Upper lobe of left lung (tissue), 6 donors: ENCODE results near the gene EIPR1. TPM values are rescaled to one million over a fixed set of nuclear protein-coding genes. Genes with fewer than 3 reads are reported as not detected.

Experiments used
- ATAC-seq, 2 donors: fragments of 200-7000 bp; cut with Tn5 transposase; one replicate each; pipeline ENCODE4 v1.9.1; 2022; ENCODE audit warnings: mild to moderate bottlenecking in 2 of 2, moderate library complexity in 2 of 2; ENCODE audit not compliant: low FRiP score in 2 of 2
- DNase-seq, 2 donors: peaks; one replicate each; pipeline ENCODE4 v3.0.0-alpha.2; 2019 to 2020
- H3K27ac ChIP-seq, 4 donors: fragments of 200-600 bp; sonication (generic); one replicate each; pipeline ENCODE4 v1.5.1; 2016 to 2019
- H3K27me3 ChIP-seq, 4 donors: fragments of 200-600 bp; sonication (generic); one replicate each; pipeline ENCODE4 v1.5.1; 2017 to 2019
- H3K36me3 ChIP-seq, 4 donors: fragments of 200-600 bp; sonication (generic); one replicate each; pipeline ENCODE4 v1.5.1; 2016 to 2019
- H3K4me1 ChIP-seq, 4 donors: fragments of 200-600 bp; sonication (generic); one replicate each; pipeline ENCODE4 v1.5.1; 2018 to 2019
- H3K4me3 ChIP-seq, 4 donors: fragments of 200-600 bp; sonication (generic); one replicate each; pipeline ENCODE4 v1.5.1; 2017 to 2019; ENCODE audit warnings: mild to moderate bottlenecking in 2 of 4, moderate library complexity in 1 of 4
- H3K9me3 ChIP-seq, 4 donors: fragments of 200-600 bp; sonication (generic); one replicate each; pipeline ENCODE4 v1.5.1; 2018 to 2019
- CTCF ChIP-seq, 6 experiments: fragments of 450-650 bp in 4 of 6; fragments of 200-600 bp in 2 of 6; sonication (generic) in 2 of 6; IDR thresholded peaks; one replicate each; pipeline ENCODE4 v1.5.1; 2016 to 2019; ENCODE audit warnings: antibody characterized with exemption in 6 of 6
- EP300 ChIP-seq, 4 donors: sonication (generic); formaldehyde crosslinking; IDR thresholded peaks; one replicate each; pipeline ENCODE4 v1.5.1; 2017; ENCODE audit warnings: antibody characterized with exemption in 4 of 4, control low read depth in 2 of 4
- POLR2A ChIP-seq, 4 donors: fragments of 450-650 bp; IDR thresholded peaks; one replicate each; pipeline ENCODE4 v1.5.1; 2016 to 2017; ENCODE audit warnings: antibody characterized with exemption in 4 of 4, mild to moderate bottlenecking in 2 of 4
- POLR2AphosphoS5 ChIP-seq, 2 donors: sonication (generic); formaldehyde crosslinking; IDR thresholded peaks; one replicate each; pipeline ENCODE4 v1.5.1; 2017; ENCODE audit warnings: antibody characterized with exemption in 2 of 2
- WGBS, 2 donors: methylation state at CpG; one replicate each; pipeline ENCODE4 v1.1.5; 2017 to 2018; 5-methylcytosine and 5-hydroxymethylcytosine counted together
- total RNA-seq, 6 donors: library from RNA; depleted of rRNA in 4 of 6; stranded (reverse); fragments of >200 nt in 4 of 6; gene quantifications; one replicate each; pipeline versions ENCODE4 v1.1.0 to v1.2.1, GENCODE V29; 2016 to 2021
- donor health status: DM: no; HTN: no; CAD: no; lungs with moderate emphysema.
- donor health status: DM: no; HTN: yes; CAD: no; lungs with severe emphysema.

Gene EIPR1
- total RNA-seq, 6 donors from 2014 or later = 17.6 to 39.8 (median 23.6) TPM

DNA sequence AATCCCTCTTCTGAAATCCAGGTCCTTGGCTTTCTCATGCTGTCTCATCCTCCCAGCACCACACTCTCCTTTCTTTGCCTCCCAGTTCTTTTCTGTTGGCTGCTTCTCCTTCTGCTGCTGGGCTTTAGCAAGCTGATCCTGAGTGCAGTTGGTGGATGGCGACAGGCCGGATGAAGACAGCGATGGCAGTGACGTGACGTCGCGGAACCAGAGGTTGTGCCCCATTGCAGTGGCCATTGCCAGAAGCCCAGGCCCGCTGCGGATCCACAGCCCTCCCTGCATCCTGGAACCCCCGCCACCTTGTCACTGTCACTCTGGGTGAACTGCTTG, 75.2 kb downstream of the EIPR1 start:
- DNase-seq (no peak), ATAC-seq (no peak)
- H3K4me1 ChIP-seq = peaks cover 0 to 9% (median 4%) of the 10 kb centered on the region in 4 donors
- no peaks in the 10 kb centered on the region for H3K36me3 ChIP-seq
- H3K27ac ChIP-seq = no peak overlapping the region
- TF ChIP-seq POLR2AphosphoS5 (IDR thresholded peaks at IDR 0.05) (no peak), EP300 (IDR thresholded peaks at IDR 0.05) (no peak), POLR2A (IDR thresholded peaks at IDR 0.05) (no peak), CTCF (IDR thresholded peaks at IDR 0.05) (no peak)
- H3K27me3 ChIP-seq = no peaks in the 10 kb centered on the region
- no peak overlapping the region for H3K4me3 ChIP-seq
- no peaks in the 10 kb centered on the region for H3K9me3 ChIP-seq
- 99% methylated on average over 8 to 10 of the region's 10 CpGs for WGBS, 2 donors

DNA sequence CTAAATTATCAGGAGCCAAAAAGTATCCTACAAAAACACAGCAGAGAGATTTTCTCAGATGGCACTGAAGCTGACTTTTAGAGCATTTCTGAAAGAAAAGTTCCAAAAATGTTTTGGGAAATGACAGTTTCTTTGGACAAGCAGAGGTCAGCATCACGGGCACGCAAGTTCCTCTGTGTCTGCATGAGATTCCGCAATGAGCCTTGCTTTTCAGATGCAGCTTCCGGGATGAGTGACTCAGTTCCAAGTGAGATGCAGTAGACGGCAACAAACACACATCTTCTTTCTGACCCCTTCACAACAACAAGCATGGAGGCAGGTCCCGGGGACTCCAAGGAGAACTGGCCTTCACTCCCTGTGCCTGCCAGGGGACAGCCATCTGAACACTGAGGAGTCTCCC, 76.6 kb downstream of the EIPR1 start:
- no peaks in the 10 kb centered on the region for H3K9me3 ChIP-seq
- no peaks in the 10 kb centered on the region for H3K27me3 ChIP-seq
- ATAC-seq = no peak
- DNase-seq = no peak
- H3K4me3 ChIP-seq = no peak overlapping the region
- H3K27ac ChIP-seq = no peak overlapping the region
- H3K36me3 ChIP-seq = no peaks in the 10 kb centered on the region
- peaks cover 0 to 9% (median 4%) of the 10 kb centered on the region in 4 donors for H3K4me1 ChIP-seq
- TF ChIP-seq POLR2A (IDR thresholded peaks at IDR 0.05) = no peak
- no peak for TF ChIP-seq CTCF (IDR thresholded peaks at IDR 0.05)
- no peak for TF ChIP-seq EP300 (IDR thresholded peaks at IDR 0.05)
- TF ChIP-seq POLR2AphosphoS5 (IDR thresholded peaks at IDR 0.05) = no peak
- WGBS, 2 donors = 82 to 94% methylated on average over 6 of the region's 6 CpGs

- DNase-seq = no peak
These were observed 77.2 kb downstream of the EIPR1 start for GRCh38 chr2:3300224-3300995.

DNA sequence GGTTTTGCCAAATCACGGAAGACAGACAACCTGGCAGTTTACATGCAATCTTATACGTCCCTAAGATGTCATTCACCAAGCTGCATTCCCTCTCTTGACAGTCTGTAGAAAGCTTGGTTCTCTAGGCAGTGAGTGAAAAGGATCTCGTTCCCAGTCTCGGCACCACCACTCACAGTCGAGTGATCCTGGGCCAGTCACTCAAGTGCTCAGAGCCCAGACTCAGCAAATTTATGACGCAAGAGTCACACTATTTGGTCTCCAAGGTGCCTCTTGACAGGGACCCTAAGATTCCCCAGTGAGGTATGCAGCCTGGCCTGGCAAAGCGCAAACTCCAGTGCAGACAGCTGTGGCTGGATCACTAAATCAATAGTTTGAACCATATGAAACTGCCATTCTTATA, 77.9 kb downstream of the EIPR1 start:
- Histone ChIP-seq H3K27ac (no peak overlapping the region), H3K36me3 (no peaks in the 10 kb centered on the region), H3K27me3 (no peaks in the 10 kb centered on the region), H3K4me1 (peaks cover 0 to 9% (median 4%) of the 10 kb centered on the region in 4 donors), H3K9me3 (no peaks in the 10 kb centered on the region), H3K4me3 (no peak overlapping the region)
- TF ChIP-seq CTCF (IDR thresholded peaks at IDR 0.05) (no peak), POLR2A (IDR thresholded peaks at IDR 0.05) (no peak), EP300 (IDR thresholded peaks at IDR 0.05) (no peak), POLR2AphosphoS5 (IDR thresholded peaks at IDR 0.05) (no peak)
- ATAC-seq (no peak), DNase-seq (peak in 1 of 2 donors; percentile 40)
- whole genome bisulfite sequencing, 2 donors = 82 to 90% methylated on average over 7 of the region's 7 CpGs

More at GRCh38 chr2:3300224-3300995, 77.2 kb downstream of the EIPR1 start:
- Histone ChIP-seq H3K36me3 (no peaks in the 10 kb centered on the region), H3K27me3 (no peaks in the 10 kb centered on the region), H3K4me1 (peaks cover 0 to 9% (median 4%) of the 10 kb centered on the region in 4 donors), H3K4me3 (no peak overlapping the region), H3K9me3 (no peaks in the 10 kb centered on the region), H3K27ac (no peak overlapping the region)
- TF ChIP-seq CTCF (IDR thresholded peaks at IDR 0.05) (no peak), POLR2AphosphoS5 (IDR thresholded peaks at IDR 0.05) (no peak), EP300 (IDR thresholded peaks at IDR 0.05) (no peak), POLR2A (IDR thresholded peaks at IDR 0.05) (no peak)
- 92 to 95% methylated on average over 14 of the region's 14 CpGs for WGBS, 2 donors
- ATAC-seq = no peak

GRCh38 chr2:3299130-3299529, 78.5 kb downstream of the EIPR1 start:
- DNase-seq (no peak), ATAC-seq (no peak)
- no peaks in the 10 kb centered on the region for H3K36me3 ChIP-seq
- peaks cover 0 to 9% (median 4%) of the 10 kb centered on the region in 4 donors for H3K4me1 ChIP-seq
- WGBS, 2 donors = 93 to 95% methylated on average over 6 to 12 of the region's 12 CpGs
- TF ChIP-seq POLR2AphosphoS5 (IDR thresholded peaks at IDR 0.05) (no peak), POLR2A (IDR thresholded peaks at IDR 0.05) (no peak), EP300 (IDR thresholded peaks at IDR 0.05) (no peak), CTCF (IDR thresholded peaks at IDR 0.05) (no peak)
- no peaks in the 10 kb centered on the region for H3K9me3 ChIP-seq
- no peak overlapping the region for H3K27ac ChIP-seq
- no peak overlapping the region for H3K4me3 ChIP-seq
- H3K27me3 ChIP-seq = no peaks in the 10 kb centered on the region
